ENCODE results near the gene RABGGTB.
A peak's percentile ranks its signal among the peaks of the same experiment; 100 is the strongest.
"Not testable (repeated sequence)": the region's sequence is repeated elsewhere in the genome, so short reads cannot be mapped to it uniquely, and the experiment has no call there.

Gene RABGGTB

DNA sequence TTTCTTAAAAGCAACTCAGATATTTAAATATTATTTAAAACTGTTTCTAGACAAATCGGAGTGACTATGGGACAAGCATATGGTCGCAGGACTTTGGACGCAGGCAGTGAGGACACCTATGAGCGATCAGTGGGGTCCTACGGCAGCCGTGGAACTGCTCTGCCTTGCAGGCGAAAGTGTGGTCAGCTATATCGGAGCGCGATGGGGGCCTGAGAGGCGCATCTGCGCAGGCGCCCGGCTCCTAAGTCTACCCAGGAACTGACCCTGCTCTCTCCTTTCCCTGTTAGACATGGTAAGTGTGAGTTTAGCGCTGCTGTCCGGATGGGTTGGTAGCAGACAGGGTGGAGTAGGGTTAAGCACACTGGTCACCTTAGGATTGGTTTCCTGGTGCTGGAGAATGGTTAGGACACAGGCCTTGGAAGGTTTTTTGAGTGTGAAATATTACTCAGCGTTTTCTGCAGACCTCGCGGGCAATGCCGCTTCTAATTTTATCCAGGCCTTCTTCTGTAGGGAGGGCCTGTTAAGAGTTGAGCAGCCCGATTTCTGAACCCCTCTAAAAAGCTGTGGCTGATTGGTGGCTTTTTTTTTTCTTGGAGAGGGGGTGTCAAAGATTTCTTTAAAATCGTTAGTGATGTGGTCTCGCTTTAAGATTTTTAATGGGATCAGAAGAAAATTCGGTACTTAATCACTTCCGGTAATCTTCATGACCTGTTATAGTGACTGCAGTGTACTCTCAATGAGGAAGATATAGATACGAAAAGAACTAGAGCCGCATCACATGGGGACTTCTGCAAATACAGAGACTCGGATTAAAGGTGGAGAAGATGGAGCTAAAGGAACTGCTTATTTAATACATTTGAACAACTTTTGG, at the start of gene RABGGTB:
TSS of gene RABGGTB (plus strand) at position 274 of the 871 bp plus-strand sequence. CDS start at position 290, 16 bp downstream.
- DNase-seq: peak; percentile 96

GRCh38 chr1:75742047-75742625, 43.9 kb upstream of the RABGGTB start:
- DNase-seq: no peak

- no peak for DNase-seq
Observed at GRCh38 chr1:75745276-75745675, 40.8 kb upstream of the RABGGTB start.

GRCh38 chr1:75757210-75757609, 28.8 kb upstream of the RABGGTB start:
- DNase-seq: not testable (repeated sequence)

DNA sequence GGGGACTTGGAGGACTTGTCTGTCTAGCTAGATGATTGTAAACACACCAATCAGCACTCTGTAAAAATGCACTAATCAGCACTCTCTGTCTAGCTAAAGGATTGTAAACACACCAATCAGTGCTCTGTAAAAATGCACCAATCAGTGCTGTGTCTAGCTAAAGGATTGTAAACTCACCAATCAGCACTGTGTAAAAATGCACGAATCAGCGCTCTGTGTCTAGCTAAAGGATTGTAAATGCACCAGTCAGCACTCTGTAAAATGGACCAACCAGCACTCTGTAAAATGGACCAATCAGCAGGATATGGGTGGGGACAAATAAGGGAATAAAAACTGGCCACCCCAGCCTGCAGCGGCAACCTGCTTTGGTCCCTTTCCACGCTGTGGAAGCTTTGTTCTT, 27.5 kb upstream of the RABGGTB start:
- DNase-seq: not testable (repeated sequence)

GRCh38 chr1:75764057-75764655, 21.9 kb upstream of the RABGGTB start:
- no peak for DNase-seq

- no peak for DNase-seq
Observed at GRCh38 chr1:75765697-75766355, 20.2 kb upstream of the RABGGTB start.

DNA sequence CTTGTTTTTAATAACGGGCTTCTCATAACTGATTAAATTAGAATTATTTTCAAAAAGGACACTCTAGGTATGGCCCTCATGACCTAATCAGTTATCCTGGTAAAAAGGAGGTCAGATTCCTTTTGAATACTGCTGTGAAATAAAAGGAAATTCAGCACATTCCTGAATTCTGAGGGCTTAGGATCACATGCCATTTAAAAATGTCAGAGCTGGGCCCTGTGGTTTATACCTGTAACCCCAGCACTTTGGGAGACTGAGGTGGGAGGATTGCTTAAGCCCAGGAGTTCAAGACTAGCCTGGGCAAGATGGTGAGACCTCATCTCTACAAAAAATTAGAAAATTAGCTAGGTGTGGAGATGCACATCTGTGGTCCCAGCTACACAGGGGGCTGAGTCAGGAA, 18.0 kb upstream of the RABGGTB start:
- DNase-seq: no peak

DNA sequence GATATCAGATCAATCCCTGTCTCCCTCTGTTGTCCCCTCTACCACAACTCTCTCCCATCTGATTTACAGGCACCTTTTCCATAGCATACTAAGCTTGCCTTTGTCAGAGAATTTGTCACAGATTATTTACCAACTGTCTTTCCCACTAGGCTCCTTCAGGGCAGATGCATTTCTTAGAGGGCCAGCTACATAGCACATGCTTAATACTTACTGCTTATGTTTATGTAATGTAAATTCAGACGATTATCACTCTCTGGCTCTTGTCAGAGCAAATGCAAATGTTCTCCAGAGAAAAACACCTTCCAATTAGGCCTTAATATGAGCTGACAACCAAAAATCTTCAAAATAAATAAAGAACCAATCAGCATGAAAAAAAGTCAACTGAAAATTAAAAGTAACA, 15.3 kb upstream of the RABGGTB start:
- no peak for DNase-seq

DNA sequence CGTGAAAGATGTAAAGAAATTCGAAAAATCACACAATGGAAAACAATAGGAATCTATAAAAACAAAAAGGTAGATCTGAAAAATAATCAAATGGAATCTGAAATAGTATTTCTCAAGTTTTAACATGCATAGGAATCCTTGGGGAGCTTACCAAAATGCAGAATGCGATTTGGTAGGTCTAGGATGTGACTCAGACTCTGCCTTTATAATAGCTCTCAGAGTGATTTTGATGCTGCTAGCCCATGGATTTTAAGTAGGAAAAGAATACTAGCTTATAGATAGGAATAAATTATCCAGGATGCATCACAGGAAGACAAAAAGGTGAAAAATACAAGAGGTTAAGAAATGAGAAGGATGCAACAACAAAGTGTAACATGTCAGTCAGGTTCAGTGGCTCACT, 14.1 kb upstream of the RABGGTB start:
- DNase-seq: no peak

- not testable (repeated sequence) for DNase-seq
Observed at GRCh38 chr1:75777812-75778211, 8.2 kb upstream of the RABGGTB start.

DNA sequence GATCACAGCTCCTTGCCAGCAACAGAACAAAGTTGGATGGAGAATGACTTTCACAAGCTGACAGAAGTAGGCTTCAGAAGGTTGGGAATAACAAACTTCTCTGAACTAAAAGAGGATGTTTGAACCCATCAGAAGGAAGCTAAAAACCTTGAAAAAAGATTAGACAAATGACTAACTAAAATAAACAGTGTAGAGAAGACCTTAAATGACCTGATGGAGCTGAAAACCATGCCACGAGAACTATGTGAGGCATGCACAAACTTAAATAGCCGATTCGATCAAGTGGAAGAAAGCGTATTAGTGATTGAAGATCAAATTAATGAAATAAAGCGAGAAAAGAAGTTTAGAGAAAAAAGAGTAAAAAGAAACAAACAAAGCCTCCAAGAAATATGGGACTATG, 7.4 kb upstream of the RABGGTB start:
- DNase-seq: not testable (repeated sequence)

DNA sequence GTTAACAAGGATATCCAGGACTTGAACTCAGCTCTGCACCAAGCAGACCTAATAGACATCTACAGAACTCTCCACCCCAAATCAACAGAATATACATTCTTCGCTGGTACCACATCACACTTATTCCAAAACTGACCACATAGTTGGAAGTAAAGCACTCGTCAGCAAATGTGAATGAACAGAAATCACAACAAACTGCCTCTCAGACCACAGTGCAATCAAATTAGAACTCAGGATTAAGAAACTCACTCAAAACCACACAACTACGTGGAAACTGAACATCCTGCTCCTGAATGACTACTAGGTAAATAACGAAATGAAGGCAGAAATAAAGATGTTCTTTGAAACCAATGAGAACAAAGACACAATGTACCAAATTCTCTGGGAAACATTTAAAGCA, 5.9 kb upstream of the RABGGTB start:
- not testable (repeated sequence) for DNase-seq

GRCh38 chr1:75783920-75784319, 2.1 kb upstream of the RABGGTB start:
- DNase-seq: not testable (repeated sequence)

DNA sequence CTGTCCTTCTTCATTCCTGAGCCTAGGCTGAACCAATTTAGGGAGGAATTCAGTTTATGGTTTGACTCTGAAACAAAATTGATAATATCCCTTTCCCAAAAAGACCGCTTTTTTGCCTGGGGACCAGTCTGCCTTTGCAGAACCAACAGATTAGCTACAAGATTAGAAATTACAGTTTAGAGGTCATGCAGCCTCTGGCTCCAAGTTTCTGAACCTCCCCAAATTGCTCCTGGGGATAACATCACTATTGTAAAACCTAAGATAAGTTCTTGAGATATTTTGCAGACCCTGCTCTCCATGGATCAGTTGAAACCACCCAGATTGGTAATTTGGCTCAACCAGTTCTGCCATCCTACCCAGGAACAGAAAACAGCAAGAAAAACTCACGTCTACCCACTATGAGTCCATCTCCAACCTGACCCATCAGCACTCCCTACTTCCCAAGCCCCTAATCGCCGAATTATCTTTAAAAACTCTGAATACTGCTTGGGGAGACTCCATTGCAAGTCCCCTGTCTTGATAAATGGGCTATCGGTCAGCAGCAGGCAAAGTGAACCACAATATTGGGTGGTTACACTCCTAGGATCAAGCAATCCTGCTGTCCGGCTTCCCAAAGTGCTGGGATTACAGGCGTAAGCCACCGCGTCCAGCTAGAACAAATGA, 605 bp upstream of the RABGGTB start:
- no peak for DNase-seq

DNA sequence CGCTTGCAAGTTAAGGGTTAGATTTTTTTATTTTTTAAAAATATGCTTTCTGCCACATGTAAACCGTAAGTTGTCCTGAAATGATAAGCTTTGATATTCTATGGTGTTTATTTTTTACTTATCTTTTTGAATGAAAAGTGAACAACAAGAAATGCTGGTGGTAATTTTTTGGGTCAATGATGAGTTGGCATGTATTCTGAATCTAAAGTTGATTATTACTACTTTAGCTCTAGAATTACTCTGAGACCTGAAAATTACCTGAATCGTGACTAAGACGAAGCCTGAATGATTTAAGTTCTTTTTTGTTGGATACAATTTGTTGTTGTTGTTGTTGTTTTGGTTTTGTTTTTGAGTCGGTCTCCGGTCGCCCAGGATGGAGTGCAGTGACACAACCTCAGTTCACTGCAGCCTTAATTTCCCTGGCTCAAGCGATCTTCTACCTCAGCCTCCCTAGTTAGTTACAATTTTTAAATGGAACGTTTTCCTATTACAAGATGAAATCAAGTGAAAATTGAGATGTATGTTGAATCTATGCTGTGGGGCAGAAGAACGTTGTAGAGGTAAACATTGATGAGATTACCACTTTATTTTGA, 941 bp downstream of the RABGGTB start:
- no peak for DNase-seq

GRCh38 chr1:75787524-75787923, 1.5 kb downstream of the RABGGTB start:
- DNase-seq: no peak

GRCh38 chr1:75789988-75790387, 3.9 kb downstream of the RABGGTB start:
- no peak for DNase-seq

DNA sequence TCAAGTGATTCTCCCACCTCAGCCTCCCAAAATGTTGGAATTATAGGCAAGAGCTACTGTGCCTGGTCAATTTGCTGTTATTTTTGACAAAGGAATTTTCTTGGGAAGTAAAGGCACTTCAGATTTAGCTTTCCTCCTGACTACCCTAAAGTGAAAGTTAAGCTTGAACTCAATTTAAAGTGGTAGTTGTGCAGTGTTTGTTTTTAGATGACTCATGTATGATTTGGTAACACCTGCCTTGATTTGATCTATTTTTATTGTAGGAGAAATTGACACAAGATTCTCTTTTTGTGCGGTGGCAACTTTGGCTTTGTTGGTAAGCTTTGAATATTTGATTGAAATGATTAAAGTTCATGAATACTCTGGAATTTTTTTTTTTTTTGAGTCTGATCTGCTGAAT, 5.0 kb downstream of the RABGGTB start:
- DNase-seq: no peak

- DNase-seq: no peak
Observed at GRCh38 chr1:75792091-75792490, 6.0 kb downstream of the RABGGTB start.

GRCh38 chr1:75794382-75794781, 8.3 kb downstream of the RABGGTB start:
- no peak for DNase-seq

- DNase-seq: no peak
Observed at GRCh38 chr1:75795703-75796193, 9.7 kb downstream of the RABGGTB start.
